NCI-H2227 (cell line): Measurements from ENCODE around the gene ZNF528.

Source experiments
- DNase-seq: peaks from one replicate; lab custom pipeline; 2025; ENCODE audit not compliant: unreplicated experiment; lab: John Stamatoyannopoulos, UW

Gene ZNF528

DNA sequence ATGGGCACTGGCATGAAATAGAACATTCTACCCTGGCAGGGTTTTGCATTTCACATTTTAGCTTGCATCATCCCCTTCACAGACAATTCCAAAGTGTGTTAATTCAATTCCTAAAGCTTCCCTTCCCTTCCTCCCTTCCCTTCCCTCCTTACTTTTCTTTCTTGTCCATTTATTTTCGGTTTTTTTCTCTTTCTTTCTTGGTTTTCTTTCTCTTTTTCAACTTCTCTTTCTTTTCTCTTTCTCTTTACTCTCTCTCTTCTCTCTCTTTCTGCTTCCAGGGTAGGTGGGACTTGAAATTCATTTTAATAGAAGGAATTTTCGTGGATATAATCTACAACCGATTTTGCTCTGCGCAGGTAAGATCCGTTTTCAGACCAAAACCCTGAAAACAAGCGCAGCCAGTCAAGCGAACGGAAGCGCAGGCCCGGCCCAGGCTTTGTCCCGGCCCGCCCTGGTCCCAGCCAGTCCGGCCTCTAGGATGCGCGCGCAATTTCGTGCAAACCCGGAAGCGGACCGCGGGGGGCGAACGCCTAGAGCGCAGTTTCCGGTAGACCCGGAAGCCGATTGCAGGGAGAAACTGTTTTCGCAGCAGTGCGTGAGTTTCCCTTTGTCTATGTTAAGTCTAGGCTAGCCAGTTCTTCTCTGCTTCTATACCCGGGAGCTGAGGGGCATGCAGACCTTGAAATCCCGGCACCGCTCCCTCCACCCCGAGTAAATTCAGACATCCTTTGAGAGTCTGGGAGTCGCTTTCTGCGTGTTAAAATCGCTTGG, at the start of gene ZNF528:
ZNF528 (plus strand) TSS at position 540 of the 771 bp plus-strand sequence. CDS start 4,165 bp downstream, outside the sequence.
- peak; percentile 94 for DNase-seq

DNA sequence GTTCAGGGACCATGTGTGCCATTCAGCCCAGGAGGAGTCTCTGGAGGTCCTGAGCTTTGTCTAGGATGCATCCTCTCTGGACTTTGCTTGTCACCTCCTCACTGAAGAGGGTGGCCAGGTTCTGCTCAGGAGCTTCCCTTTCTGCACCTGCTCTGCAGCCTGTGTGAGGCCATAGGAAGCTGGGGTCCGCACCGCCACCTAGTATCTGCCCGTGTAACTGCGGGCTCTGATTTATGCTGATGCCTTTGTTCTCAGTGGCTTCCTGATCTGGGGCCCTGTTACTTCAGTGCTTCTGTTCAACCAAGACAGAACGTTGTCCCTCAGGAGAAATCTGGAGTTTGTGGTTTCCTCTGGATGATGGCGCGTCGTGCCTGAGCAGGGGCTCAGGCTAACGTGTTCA, 46.1 kb upstream of the ZNF528 start:
- DNase-seq, result no peak

DNA sequence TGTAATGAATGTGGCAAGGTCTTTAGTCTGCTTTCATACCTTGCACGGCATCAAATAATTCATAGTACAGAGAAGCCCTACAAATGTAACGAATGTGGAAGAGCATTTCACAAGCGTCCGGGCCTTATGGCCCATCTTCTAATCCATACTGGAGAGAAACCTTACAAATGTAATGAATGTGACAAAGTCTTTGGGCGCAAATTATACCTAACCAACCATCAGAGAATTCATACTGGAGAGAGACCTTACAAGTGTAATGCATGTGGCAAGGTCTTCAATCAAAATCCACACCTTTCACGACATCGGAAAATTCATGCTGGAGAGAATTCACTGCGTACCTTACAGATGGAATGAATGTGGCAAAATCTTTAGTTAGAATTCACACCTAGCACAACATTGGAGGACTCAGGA, 31.2 kb upstream of the ZNF528 start:
- DNase-seq, result no peak

DNA sequence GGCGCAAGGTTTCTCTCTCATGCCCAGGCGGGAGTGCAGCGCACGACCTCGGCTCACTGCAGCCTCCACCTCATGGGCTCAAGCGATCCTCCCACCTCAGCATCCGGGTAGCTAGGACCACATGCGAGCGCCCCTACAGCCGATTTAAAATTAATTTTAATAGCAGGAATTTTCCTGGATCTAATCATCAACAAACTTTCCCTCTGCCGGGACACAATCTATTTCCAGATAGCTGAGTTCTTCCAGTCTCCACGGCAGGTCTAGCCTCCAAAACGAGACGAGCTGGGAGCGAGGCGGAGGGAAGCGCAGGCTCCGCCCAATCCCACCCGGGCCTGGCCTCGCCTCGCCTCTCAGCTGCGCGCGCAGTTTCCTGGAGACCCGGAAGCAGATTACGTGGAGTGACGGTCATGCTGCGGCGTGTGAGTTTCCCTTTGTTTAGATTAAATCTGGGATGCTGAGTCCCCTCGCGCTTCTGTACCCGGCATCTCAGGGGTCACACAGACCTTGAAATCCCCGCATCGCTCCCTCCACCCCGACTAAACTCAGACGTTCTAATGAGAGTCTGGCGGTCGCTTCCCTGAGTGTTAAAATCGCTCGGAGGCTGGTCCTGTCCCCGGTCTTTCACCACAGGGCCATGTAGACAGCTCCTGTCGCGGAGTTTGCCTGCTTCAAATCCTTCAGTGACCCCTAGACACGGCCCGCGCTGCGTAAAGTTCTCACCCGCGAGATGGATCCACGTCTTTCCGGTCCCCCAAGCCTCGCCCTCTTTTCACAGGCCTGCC, 27.9 kb upstream of the ZNF528 start, which contains the start of gene ZNF880:
ZNF880 (plus strand) TSS at position 365 of the 782 bp plus-strand sequence; CDS start at position 408, 43 bp downstream.
- no peak for DNase-seq

DNA sequence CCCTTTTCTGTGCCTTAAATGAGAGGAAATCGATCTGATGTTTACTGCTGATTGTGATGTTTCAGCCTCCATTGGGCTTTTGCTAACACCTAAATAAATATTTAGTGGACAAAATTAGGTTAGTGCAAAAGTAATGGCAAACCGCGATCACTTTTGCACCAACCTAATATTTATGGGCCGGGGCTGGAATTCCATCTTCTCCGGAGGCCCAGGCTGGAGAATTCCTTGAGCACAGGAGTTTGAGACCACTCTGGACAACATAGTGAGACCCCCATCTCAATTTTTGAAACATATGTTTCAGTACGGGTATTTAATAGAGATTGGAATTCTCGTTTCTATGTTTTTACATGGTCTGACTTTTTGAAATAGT, 27.3 kb upstream of the ZNF528 start:
- no peak for DNase-seq

DNA sequence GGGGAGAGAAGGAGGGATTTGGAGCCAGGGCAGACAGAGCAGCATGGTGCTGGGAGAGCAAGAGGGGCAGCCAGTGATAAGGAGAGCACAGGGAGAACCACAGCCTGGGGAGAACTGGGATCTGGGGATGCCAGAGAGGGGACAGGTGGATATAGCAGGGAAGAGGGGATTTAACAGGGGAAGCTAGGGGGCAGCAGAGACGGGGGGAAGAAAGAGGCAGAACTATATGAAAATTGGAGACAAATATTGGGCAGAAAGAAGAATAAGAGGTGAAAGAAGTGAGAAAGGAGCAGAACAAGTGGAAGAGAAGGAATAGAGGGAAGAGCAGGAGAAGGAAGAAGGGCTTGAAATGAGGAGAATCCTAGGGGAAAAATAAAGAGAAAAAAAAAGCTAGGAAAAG, 6.5 kb upstream of the ZNF528 start:
- DNase-seq, result no peak

DNA sequence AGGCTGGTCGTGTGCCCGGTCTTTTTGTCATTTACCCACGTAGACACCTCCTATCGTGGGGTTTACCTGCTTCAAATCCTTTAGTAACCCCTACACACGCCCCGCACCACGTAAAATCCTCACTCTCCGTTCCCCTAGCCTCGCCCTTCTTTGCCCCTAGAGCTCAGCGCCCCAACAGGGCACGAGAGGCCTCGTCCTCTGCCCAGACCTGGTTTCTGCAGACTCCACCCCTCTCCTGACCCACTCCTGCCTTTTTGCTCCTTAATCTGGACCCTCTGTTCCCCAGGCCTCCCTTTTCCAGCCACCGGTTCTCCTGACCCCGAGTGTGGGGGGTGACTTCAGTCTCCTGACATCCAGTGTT, 412 bp downstream of the ZNF528 start:
- peak; percentile 12 for DNase-seq

DNA sequence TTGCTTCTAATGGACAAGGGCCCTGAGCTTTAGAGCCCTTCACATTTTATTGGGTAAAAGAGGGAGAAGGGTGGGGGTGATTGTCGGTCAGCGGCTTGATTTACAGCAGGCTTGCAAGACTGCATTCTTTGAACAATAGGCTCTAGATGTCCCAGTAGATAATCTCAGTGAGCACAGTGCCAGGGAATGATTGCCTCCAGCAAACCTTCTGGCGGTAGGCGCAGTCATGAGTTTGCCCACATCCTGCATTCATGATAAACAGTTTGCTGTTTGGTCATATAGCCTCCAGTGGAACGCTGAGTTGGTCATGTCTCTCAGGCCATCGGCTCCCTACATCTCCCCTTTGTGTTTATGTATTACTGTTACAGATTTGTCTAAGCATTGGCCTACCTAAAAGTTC, 12.6 kb downstream of the ZNF528 start:
- DNase-seq, result no peak

DNA sequence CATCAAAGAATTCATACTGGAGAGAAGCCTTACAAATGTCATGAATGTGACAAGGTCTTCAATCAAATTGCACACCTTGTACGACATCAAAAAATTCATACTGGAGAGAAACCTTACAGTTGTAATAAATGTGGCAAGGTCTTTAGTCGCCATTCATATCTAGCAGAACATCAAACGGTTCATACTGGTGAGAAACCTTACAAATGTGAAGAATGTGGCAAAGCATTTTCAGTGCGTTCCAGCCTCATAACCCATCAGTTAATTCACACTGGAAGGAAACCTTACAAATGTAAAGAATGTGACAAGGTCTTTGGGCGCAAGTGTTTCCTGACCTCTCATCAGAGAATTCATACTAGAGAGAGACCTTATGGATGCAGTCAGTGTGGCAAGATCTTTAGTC, 18.1 kb downstream of the ZNF528 start:
- no peak for DNase-seq

DNA sequence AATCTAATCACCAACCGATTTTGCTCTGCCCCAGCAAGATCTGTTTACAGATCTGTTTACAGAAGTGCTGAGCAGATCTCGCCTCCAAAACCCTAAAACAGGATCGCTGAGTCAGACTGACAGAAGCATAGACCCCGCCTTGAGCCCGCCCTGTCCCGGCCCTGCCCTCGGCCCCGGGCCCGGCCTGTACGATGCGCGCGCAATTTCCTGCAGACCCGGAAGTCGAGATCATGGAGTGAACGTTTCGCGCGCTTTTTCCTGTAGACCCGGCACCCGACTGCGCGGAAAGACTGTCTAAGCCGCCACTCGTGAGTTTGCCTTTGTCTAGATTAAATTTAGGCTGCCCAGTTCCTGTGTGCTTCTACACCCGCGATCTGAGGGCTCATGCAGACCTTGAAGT, 31.3 kb downstream of the ZNF528 start, which contains the start of gene ZNF534:
ZNF534 (plus strand) TSS at position 212 of the 400 bp plus-strand sequence. CDS start 2,327 bp downstream, outside the sequence.
- no peak for DNase-seq

DNA sequence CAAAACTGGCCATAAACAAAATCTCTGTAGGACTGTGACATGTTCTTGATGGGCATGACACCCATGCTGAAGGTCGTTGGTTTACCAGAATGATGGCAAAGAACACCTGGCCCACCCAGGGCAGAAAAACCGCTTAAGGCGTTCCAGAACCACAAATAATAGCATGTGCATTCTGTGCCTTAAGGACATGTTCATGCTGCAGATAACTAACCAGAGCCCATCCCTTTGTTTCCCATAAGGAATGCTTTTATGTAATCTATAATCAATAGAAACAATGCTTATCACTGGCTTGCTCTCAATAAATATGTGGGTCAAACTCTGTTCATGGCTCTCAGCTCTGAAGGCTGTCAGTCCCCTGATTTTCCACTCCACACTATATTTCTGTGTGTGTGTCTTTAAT, 44.5 kb downstream of the ZNF528 start:
- DNase-seq, result no peak

DNA sequence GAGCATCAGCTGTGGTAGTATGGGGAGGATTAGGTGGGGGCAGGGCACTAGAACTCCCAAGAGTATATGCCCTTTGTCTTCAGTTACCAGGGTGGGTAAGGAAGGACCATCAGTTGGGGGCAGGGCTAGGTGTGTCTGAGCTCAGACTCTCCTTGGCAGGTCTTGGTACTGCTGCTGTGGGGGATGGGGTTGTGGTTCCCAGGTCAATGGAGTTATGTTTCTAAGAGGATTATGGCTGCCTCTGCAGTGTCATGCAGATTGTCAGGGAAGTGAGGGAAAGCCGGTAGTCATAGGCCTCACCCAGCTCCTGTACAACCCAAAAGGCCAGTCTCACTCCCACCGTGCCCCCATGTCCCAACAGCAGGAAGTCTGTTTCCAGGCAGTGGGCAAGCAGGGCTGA, 46.9 kb downstream of the ZNF528 start:
- no peak for DNase-seq

DNA sequence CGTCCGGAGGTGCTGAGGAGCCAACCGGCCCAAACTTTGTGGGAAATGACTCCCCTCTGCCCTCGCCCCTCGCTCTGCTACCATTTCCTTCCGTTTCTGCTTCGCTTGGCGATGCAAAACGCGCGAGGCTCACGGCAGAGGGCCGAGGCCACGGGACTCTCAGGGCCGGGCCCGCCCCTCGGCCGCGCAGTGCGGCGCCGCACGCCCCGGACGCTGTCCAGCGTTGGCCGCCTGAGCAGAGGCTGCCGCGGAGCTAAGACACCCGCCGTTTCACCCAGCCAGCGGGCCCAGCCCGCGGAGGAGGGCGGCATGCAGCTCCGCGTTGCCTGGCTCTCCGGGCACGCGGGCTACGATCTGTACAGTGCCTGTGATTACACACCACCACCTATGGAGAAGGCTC, 53.6 kb downstream of the ZNF528 start:
- DNase-seq, result no peak

DNA sequence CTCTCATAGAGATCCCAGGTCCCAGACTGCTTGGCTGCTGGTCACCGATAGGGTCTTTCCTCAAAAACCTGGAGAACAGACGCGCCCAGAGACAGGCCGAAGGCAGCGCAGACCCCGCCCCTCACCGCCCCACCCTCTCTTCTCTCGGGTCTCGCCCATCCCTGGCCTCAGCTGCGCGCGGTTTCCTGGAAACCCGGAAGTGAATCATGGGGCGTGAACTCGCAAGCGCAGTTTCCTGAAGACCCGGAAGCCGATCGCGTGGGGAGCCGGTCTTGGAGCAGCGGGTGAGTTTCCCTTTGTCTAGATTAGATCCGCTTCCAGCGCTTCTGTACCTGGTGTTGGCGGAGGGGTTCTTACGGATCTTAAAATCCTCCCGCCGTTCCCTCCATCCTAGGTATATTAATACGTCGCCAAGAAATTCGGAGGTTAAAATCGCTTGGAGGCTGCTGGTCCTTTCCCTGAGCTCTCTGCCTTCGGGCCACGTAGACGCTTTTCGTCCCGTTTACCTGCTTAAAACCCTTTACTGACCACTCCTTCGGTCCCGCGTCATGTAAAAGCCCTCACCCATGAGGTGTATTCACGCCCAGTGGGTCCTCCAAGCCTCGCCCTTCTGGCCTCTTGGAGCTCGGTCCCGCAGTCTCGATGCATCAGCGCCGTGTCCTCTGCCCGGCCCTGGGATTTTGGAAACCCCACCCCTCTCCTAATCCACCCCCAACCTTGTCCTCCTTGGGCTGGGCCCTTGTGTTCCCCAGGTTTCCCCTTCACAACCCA, 55.9 kb downstream of the ZNF528 start, which contains the start of gene ZNF578:
ZNF578 (plus strand) TSS at position 230 of the 771 bp plus-strand sequence. CDS start 48,293 bp downstream, outside the sequence.
- peak; percentile 93 for DNase-seq

DNA sequence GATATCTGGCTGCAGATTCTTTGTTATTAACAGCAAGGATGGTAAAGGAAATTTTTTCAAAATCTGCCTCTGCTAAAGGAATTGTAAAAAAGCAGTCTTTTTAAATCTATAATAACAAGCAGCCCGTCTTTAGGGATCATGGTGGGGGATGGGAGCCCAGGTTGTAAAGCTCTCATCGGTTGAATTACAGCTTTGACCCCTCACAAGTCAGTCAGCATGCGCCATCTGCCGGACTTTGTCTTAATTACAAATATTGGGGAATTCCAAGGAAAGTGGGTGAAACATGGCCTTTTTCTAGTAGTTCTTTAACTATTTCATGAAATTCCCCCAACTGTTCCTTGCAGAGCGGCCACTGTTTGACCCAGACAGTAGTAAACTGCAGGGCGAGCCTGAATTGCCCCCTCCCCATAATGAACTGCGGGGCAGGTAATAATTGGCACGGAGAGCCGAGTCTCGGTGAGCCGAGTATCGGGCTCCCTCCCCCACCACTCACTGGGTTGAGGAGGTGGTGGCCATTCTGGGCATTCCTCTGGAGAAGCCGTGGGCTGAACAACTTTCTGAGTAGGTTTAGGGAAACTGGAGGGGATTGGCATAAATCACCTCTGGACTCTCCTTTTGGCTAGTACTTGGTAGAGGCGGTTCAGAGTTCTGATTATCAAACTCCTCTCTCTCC, 67.3 kb downstream of the ZNF528 start:
- DNase-seq, result no peak
